ENCODE measurements around the gene BCAS3.

Gene BCAS3

GRCh38 chr17:61066062-61066461, 388.4 kb downstream of the BCAS3 start:
- no peak overlapping the region for H2BK120ac ChIP-seq (ENCODE audit: low read depth, low read length)
- H4K8ac ChIP-seq (ENCODE audit: low read length): no peak overlapping the region
- no peak overlapping the region for H3K18ac ChIP-seq (ENCODE audit: low read depth in 1 of 2, low read length in 2 of 2)
- H4K91ac ChIP-seq (ENCODE audit: low read length): no peak overlapping the region
- H3K9ac ChIP-seq (ENCODE audit: low read length): no peak overlapping the region
- H3K4me2 ChIP-seq (ENCODE audit: low read length, poor library complexity, severe bottlenecking): no peak overlapping the region
- H2BK12ac ChIP-seq (ENCODE audit: low read length in 2 of 2): no peak overlapping the region
- peak; percentile 10 for DNase-seq
- no peak overlapping the region for H3K27ac ChIP-seq (ENCODE audit: low read length, poor library complexity, severe bottlenecking)
- H2BK15ac ChIP-seq (ENCODE audit: low read depth, poor library complexity, severe bottlenecking): no peak overlapping the region
- H2AK5ac ChIP-seq (ENCODE audit: low read length, severe bottlenecking): no peak overlapping the region
- no peaks in the 10 kb centered on the region for H3K9me3 ChIP-seq (ENCODE audit: control insufficient read depth, low read length)
- no peaks in the 10 kb centered on the region for H3K27me3 ChIP-seq (ENCODE audit: control insufficient read depth in 1 of 2, insufficient read depth in 1 of 2, low read length in 2 of 2)
- H3K23ac ChIP-seq (ENCODE audit: low read length in 2 of 2): no peak overlapping the region
- H3K4me1 ChIP-seq (ENCODE audit: control insufficient read depth, insufficient read depth, low read depth, low read length): no peaks in the 10 kb centered on the region
- WGBS: no CpG with 5 or more reads among the region's 2 CpGs
- H3K79me1 ChIP-seq (replicated peaks; ENCODE audit: low read length, poor library complexity, severe bottlenecking): no peaks in the 10 kb centered on the region
- no peak overlapping the region for H2BK5ac ChIP-seq (ENCODE audit: low read depth, low read length, poor library complexity, severe bottlenecking)
- no peak overlapping the region for H3K4ac ChIP-seq (ENCODE audit: low read depth in 1 of 2, low read length in 2 of 2)
- no peak overlapping the region for H2AFZ ChIP-seq (ENCODE audit: low read depth, low read length)
- H3K36me3 ChIP-seq (ENCODE audit: control insufficient read depth in 1 of 2, insufficient read depth in 2 of 2, low read depth in 1 of 2, low read length in 2 of 2): no peaks in the 10 kb centered on the region
- H3K4me3 ChIP-seq (ENCODE audit: insufficient read depth in 1 of 2, low read depth in 1 of 2, low read length in 2 of 2): no peak overlapping the region
- H3K14ac ChIP-seq (ENCODE audit: low read length in 2 of 2): no peak overlapping the region

GRCh38 chr17:61070649-61071048, 393.0 kb downstream of the BCAS3 start:
- H2BK5ac ChIP-seq (ENCODE audit: low read depth, low read length, poor library complexity, severe bottlenecking): no peak overlapping the region
- H3K36me3 ChIP-seq (ENCODE audit: control insufficient read depth in 1 of 2, insufficient read depth in 2 of 2, low read depth in 1 of 2, low read length in 2 of 2): no peaks in the 10 kb centered on the region
- no peak overlapping the region for H3K4ac ChIP-seq (ENCODE audit: low read depth in 1 of 2, low read length in 2 of 2)
- no peaks in the 10 kb centered on the region for H3K79me1 ChIP-seq (replicated peaks; ENCODE audit: low read length, poor library complexity, severe bottlenecking)
- no peak for DNase-seq
- H2BK120ac ChIP-seq (ENCODE audit: low read depth, low read length): no peak overlapping the region
- no peaks in the 10 kb centered on the region for H3K9me3 ChIP-seq (ENCODE audit: control insufficient read depth, low read length)
- no peaks in the 10 kb centered on the region for H3K4me1 ChIP-seq (ENCODE audit: control insufficient read depth, insufficient read depth, low read depth, low read length)
- no peak overlapping the region for H2AK5ac ChIP-seq (ENCODE audit: low read length, severe bottlenecking)
- no peak overlapping the region for H4K91ac ChIP-seq (ENCODE audit: low read length)
- no peak overlapping the region for H2BK12ac ChIP-seq (ENCODE audit: low read length in 2 of 2)
- H3K23ac ChIP-seq (ENCODE audit: low read length in 2 of 2): no peak overlapping the region
- H3K18ac ChIP-seq (ENCODE audit: low read depth in 1 of 2, low read length in 2 of 2): no peak overlapping the region
- H3K9ac ChIP-seq (ENCODE audit: low read length): no peak overlapping the region
- no CpG with 5 or more reads among the region's 1 CpG for WGBS
- H2AFZ ChIP-seq (ENCODE audit: low read depth, low read length): no peak overlapping the region
- H4K8ac ChIP-seq (ENCODE audit: low read length): no peak overlapping the region
- H3K4me3 ChIP-seq (ENCODE audit: insufficient read depth in 1 of 2, low read depth in 1 of 2, low read length in 2 of 2): no peak overlapping the region
- no peak overlapping the region for H3K14ac ChIP-seq (ENCODE audit: low read length in 2 of 2)
- no peak overlapping the region for H3K27ac ChIP-seq (ENCODE audit: low read length, poor library complexity, severe bottlenecking)
- no peaks in the 10 kb centered on the region for H3K27me3 ChIP-seq (ENCODE audit: control insufficient read depth in 1 of 2, insufficient read depth in 1 of 2, low read length in 2 of 2)
- H2BK15ac ChIP-seq (ENCODE audit: low read depth, poor library complexity, severe bottlenecking): no peak overlapping the region
- H3K4me2 ChIP-seq (ENCODE audit: low read length, poor library complexity, severe bottlenecking): no peak overlapping the region

- no peaks in the 10 kb centered on the region for H3K27me3 ChIP-seq (ENCODE audit: control insufficient read depth in 1 of 2, insufficient read depth in 1 of 2, low read length in 2 of 2)
- no peak overlapping the region for H3K4me3 ChIP-seq (ENCODE audit: insufficient read depth in 1 of 2, low read depth in 1 of 2, low read length in 2 of 2)
- no peak overlapping the region for H2BK5ac ChIP-seq (ENCODE audit: low read depth, low read length, poor library complexity, severe bottlenecking)
- no peaks in the 10 kb centered on the region for H3K9me3 ChIP-seq (ENCODE audit: control insufficient read depth, low read length)
- no peak overlapping the region for H2BK15ac ChIP-seq (ENCODE audit: low read depth, poor library complexity, severe bottlenecking)
- H2BK12ac ChIP-seq (ENCODE audit: low read length in 2 of 2): no peak overlapping the region
- H2AFZ ChIP-seq (ENCODE audit: low read depth, low read length): no peak overlapping the region
- no peak overlapping the region for H3K9ac ChIP-seq (ENCODE audit: low read length)
- no peaks in the 10 kb centered on the region for H3K36me3 ChIP-seq (ENCODE audit: control insufficient read depth in 1 of 2, insufficient read depth in 2 of 2, low read depth in 1 of 2, low read length in 2 of 2)
- 76% methylated on average over 1 of the region's 1 CpG for WGBS
- no peak overlapping the region for H3K23ac ChIP-seq (ENCODE audit: low read length in 2 of 2)
- no peaks in the 10 kb centered on the region for H3K4me1 ChIP-seq (ENCODE audit: control insufficient read depth, insufficient read depth, low read depth, low read length)
- H2AK5ac ChIP-seq (ENCODE audit: low read length, severe bottlenecking): no peak overlapping the region
- H3K18ac ChIP-seq (ENCODE audit: low read depth in 1 of 2, low read length in 2 of 2): no peak overlapping the region
- H3K4me2 ChIP-seq (ENCODE audit: low read length, poor library complexity, severe bottlenecking): no peak overlapping the region
- no peak overlapping the region for H3K14ac ChIP-seq (ENCODE audit: low read length in 2 of 2)
- H4K91ac ChIP-seq (ENCODE audit: low read length): no peak overlapping the region
- no peak overlapping the region for H3K4ac ChIP-seq (ENCODE audit: low read depth in 1 of 2, low read length in 2 of 2)
- H3K27ac ChIP-seq (ENCODE audit: low read length, poor library complexity, severe bottlenecking): no peak overlapping the region
- H3K79me1 ChIP-seq (replicated peaks; ENCODE audit: low read length, poor library complexity, severe bottlenecking): no peaks in the 10 kb centered on the region
- peak; percentile 19 for DNase-seq
- no peak overlapping the region for H4K8ac ChIP-seq (ENCODE audit: low read length)
- H2BK120ac ChIP-seq (ENCODE audit: low read depth, low read length): no peak overlapping the region
These were observed 395.0 kb downstream of the BCAS3 start for GRCh38 chr17:61072648-61073047.

- no peak overlapping the region for H3K27ac ChIP-seq (ENCODE audit: low read length, poor library complexity, severe bottlenecking)
- no peaks in the 10 kb centered on the region for H3K79me1 ChIP-seq (replicated peaks; ENCODE audit: low read length, poor library complexity, severe bottlenecking)
- H4K91ac ChIP-seq (ENCODE audit: low read length): no peak overlapping the region
- no peak overlapping the region for H3K14ac ChIP-seq (ENCODE audit: low read length in 2 of 2)
- no peak overlapping the region for H2BK120ac ChIP-seq (ENCODE audit: low read depth, low read length)
- no peak overlapping the region for H3K4ac ChIP-seq (ENCODE audit: low read depth in 1 of 2, low read length in 2 of 2)
- H2AFZ ChIP-seq (ENCODE audit: low read depth, low read length): no peak overlapping the region
- H3K4me3 ChIP-seq (ENCODE audit: insufficient read depth in 1 of 2, low read depth in 1 of 2, low read length in 2 of 2): no peak overlapping the region
- H2BK12ac ChIP-seq (ENCODE audit: low read length in 2 of 2): no peak overlapping the region
- no peaks in the 10 kb centered on the region for H3K4me1 ChIP-seq (ENCODE audit: control insufficient read depth, insufficient read depth, low read depth, low read length)
- no peaks in the 10 kb centered on the region for H3K9me3 ChIP-seq (ENCODE audit: control insufficient read depth, low read length)
- WGBS: 100% methylated on average over 1 of the region's 1 CpG
- H3K4me2 ChIP-seq (ENCODE audit: low read length, poor library complexity, severe bottlenecking): no peak overlapping the region
- H3K36me3 ChIP-seq (ENCODE audit: control insufficient read depth in 1 of 2, insufficient read depth in 2 of 2, low read depth in 1 of 2, low read length in 2 of 2): no peaks in the 10 kb centered on the region
- no peak overlapping the region for H3K18ac ChIP-seq (ENCODE audit: low read depth in 1 of 2, low read length in 2 of 2)
- no peak overlapping the region for H4K8ac ChIP-seq (ENCODE audit: low read length)
- H3K23ac ChIP-seq (ENCODE audit: low read length in 2 of 2): no peak overlapping the region
- H3K27me3 ChIP-seq (ENCODE audit: control insufficient read depth in 1 of 2, insufficient read depth in 1 of 2, low read length in 2 of 2): no peaks in the 10 kb centered on the region
- no peak overlapping the region for H2BK5ac ChIP-seq (ENCODE audit: low read depth, low read length, poor library complexity, severe bottlenecking)
- no peak for DNase-seq
- H2AK5ac ChIP-seq (ENCODE audit: low read length, severe bottlenecking): no peak overlapping the region
- H3K9ac ChIP-seq (ENCODE audit: low read length): no peak overlapping the region
- H2BK15ac ChIP-seq (ENCODE audit: low read depth, poor library complexity, severe bottlenecking): no peak overlapping the region
These were observed 395.5 kb downstream of the BCAS3 start for GRCh38 chr17:61073131-61073530.

Measured in mesenchymal stem cell (in vitro differentiated cells and primary cell).